ENCODE results near the gene LRRK1.

DNA sequence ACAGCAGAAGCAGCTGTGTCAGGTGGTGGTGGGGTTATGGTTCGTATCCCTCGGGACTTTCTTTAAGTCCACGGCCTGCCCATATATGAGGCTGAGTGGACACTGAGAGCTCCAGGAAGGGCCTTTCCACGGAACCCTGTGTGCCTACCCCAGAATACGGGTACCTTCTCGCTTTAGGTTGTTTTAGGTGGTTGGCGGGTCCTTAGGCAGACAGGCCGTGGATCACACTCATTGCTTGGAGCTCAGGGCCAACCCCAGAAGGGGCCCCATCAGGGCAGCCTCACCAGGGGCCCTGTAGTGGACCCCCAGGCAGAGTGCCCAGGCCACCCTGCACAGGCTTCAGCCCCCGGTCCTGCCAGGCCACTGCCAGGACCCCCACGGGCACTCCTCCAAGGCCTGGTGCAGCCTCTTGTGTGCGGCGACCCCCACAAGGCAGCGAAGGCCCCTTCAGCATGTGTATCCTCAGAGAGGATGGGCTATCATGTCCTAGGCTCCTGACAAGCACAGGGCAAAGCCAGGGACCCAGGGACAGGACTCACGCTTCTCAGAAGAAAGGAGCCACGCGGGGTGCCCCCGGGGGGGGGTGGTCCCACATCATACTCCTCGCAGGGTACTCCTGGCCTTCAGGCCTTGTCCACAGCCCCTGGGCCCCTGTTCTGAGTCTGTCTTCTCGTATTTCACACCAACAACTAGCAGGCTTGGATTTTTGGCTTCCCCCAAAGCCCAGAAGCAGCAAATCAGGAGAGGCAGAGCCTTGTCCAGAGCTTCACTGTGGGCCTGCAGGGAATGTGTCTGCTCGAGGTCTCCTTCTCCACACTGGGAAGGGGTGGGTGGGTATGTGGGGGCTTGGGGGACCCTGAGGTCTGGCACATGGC lies 93.4 kb downstream of the LRRK1 start:
- TF ChIP-seq, protein P1, sequence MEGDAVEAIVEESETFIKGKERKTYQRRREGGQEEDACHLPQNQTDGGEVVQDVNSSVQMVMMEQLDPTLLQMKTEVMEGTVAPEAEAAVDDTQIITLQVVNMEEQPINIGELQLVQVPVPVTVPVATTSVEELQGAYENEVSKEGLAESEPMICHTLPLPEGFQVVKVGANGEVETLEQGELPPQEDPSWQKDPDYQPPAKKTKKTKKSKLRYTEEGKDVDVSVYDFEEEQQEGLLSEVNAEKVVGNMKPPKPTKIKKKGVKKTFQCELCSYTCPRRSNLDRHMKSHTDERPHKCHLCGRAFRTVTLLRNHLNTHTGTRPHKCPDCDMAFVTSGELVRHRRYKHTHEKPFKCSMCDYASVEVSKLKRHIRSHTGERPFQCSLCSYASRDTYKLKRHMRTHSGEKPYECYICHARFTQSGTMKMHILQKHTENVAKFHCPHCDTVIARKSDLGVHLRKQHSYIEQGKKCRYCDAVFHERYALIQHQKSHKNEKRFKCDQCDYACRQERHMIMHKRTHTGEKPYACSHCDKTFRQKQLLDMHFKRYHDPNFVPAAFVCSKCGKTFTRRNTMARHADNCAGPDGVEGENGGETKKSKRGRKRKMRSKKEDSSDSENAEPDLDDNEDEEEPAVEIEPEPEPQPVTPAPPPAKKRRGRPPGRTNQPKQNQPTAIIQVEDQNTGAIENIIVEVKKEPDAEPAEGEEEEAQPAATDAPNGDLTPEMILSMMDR (IDR thresholded peaks at IDR 0.05) = no peak
- TF ChIP-seq POLR2A (IDR thresholded peaks at IDR 0.05) (no peak), POLR2AphosphoS5 (IDR thresholded peaks at IDR 0.05) (no peak), EP300 (IDR thresholded peaks at IDR 0.05) (no peak)

Measured in stomach (tissue), 4 donors.